GM12801 (cell line): Measurements from ENCODE around the gene HPS3.

Experiments used
- TF ChIP-seq, protein P1 (sequence below): IDR thresholded peaks from one replicate; pipeline ENCODE4 v1.5.1; 2011; ENCODE audit warnings: control low read depth; ENCODE audit not compliant: insufficient read length; ENCODE audit errors: extremely low read depth

The HPS3 gene

GRCh38 chr3:149129326-149130205 lies at the start of gene HPS3:
HPS3 (plus strand) TSS chr3:149129638; CDS start chr3:149129724, 86 bp downstream.
- TF ChIP-seq, protein P1, sequence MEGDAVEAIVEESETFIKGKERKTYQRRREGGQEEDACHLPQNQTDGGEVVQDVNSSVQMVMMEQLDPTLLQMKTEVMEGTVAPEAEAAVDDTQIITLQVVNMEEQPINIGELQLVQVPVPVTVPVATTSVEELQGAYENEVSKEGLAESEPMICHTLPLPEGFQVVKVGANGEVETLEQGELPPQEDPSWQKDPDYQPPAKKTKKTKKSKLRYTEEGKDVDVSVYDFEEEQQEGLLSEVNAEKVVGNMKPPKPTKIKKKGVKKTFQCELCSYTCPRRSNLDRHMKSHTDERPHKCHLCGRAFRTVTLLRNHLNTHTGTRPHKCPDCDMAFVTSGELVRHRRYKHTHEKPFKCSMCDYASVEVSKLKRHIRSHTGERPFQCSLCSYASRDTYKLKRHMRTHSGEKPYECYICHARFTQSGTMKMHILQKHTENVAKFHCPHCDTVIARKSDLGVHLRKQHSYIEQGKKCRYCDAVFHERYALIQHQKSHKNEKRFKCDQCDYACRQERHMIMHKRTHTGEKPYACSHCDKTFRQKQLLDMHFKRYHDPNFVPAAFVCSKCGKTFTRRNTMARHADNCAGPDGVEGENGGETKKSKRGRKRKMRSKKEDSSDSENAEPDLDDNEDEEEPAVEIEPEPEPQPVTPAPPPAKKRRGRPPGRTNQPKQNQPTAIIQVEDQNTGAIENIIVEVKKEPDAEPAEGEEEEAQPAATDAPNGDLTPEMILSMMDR: no peak

DNA sequence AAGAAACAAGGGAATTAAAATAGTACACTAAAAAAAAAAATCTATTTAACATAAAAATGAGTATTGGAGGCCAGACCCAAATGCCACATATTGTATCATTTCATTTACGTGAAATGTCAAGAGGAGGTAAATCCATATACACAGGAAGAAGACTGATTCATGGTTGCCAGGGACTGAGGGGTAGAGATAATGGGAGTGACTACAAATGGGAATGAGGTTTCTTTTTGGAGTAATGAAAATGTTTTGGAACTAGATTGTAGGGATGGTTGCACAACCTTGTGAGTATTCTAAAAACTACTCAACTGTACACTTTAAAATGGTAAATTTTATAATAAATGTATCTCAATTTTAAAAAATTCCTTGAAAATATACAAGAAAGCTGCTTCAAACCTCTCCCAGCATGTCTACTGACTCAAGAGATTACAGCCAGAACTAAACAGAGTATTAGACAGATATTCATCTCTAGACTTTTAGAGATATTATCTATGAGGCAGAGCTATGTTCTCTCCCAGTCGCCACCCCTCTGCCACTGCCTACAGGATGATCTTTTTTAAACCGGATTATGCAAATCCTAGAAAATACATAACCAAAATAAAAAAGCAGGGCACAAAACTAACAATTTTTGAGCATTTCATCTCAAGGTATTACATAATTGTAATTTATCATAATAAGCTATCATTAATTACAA lies 49.3 kb upstream of the HPS3 start:
- TF ChIP-seq, protein P1: no peak

- TF ChIP-seq, protein P1: no peak
Observed at GRCh38 chr3:149080699-149081091, 48.7 kb upstream of the HPS3 start.

DNA sequence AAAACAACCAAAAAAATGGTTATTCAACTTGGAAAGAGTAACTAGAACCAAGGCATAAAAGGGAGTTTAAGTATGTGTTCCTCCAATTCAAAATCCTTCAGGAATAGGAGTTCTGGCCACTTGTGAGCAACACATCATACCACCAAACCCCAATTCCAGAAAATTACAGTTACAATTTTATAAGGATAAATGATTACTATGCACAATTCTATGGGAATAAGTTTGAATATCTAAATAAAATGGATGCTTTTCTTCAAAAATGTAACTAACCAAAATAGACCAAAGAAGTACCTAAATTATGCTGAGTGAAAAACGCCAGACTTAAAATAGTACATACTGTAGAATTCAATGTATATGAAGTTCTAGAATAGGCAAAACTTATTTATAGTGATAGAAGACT lies 47.7 kb upstream of the HPS3 start:
- TF ChIP-seq, protein P1: no peak

- TF ChIP-seq, protein P1: no peak
Observed at GRCh38 chr3:149085828-149086231, 43.6 kb upstream of the HPS3 start.

DNA sequence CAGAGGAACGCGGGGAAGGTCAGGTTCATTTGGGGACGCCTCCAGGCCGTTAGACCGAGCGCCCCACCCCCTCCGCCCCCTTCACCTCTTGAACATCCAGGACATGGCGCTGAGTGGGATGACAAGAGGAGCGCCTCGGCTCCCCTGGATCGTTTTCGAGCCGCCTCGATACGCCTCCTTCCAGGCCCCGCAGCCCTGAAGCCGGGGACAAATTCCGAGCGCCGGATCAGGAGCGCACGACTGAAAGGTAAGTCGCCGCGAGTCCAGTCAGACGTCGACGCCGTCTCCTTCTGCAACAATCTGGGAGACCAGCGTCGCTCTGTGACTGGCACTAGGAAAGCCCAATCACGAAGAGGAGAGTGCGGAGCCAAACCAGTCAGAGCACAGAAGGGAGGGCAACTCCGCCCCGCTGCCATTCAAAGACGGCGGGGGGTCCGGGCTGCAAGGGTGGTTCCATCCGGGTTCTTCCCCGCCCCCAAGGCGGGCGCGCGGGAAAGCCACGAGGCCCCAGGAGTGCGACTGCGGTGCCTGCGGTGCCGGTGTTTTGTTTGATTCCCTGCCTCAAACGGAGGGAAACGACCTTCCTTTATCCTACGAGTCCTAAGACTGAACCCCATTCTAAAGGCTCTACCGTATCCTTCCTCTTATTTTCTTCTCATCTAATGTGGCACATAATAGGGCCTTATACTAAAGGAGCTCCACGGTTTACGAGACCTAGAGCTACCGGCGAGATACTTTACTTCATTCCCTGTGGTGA lies 43.0 kb upstream of the HPS3 start, which contains the start of gene HLTF:
HLTF (minus strand) TSS at position 302 of the 757 bp plus-strand sequence; CDS start at position 105, 197 bp downstream.
- TF ChIP-seq, protein P1: no peak

DNA sequence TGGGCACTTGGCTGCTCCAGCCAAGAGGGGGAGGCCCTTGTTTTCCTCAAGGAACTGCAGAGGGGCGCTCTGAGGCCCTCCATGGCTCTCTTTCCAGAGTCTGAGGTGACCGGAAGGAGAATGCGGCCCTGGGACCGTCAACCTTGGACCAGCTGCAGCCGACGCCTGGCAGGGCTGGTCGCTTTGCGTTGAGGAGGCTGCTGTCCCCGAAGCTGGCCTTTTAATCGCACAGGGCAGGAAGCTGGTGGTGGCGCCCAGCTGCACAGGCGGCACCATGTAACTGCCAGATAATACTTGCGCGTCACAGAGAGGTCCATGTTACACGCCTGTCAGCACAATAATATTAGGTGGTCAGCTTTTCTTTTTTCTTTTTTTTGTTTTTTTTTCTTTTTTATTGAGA lies 42.2 kb upstream of the HPS3 start:
- TF ChIP-seq, protein P1: no peak
